K562 (cell line): ENCODE measurements around the gene PRAME. TPM values are rescaled to one million over a fixed set of nuclear protein-coding genes. Genes with fewer than 3 reads are reported as not detected.

Source experiments
- CBFB ChIP-seq: sonication (generic); formaldehyde crosslinking; IDR thresholded peaks from 2 replicates; pipeline ENCODE4 v1.4.0; 2020; ENCODE audit warnings: mild to moderate bottlenecking, missing genetic modification reagents
- FOXA3 ChIP-seq, 2 experiments: fragments of 450-650 bp in 1 of 2; sonication (generic) in 1 of 2; formaldehyde crosslinking; IDR thresholded peaks in 1 of 2; conservative IDR thresholded peaks in 1 of 2; 2 replicates each; pipeline versions ENCODE4 v1.4.0 to v1.8.0; 2020 to 2022; ENCODE audit warnings: mild to moderate bottlenecking in 2 of 2, missing genetic modification reagents in 1 of 2
- HOXB6 ChIP-seq: fragments of 250-450 bp; sonication (Bioruptor Pico); IDR thresholded peaks from 2 replicates; pipeline ENCODE4 v1.5.1; 2022; ENCODE audit warnings: mild to moderate bottlenecking, borderline replicate concordance
- MXD1 ChIP-seq: fragments of 250-450 bp; sonication (Bioruptor Pico); IDR thresholded peaks from 2 replicates; pipeline ENCODE4 v1.8.0; 2021; ENCODE audit warnings: borderline replicate concordance, mild to moderate bottlenecking, moderate library complexity; ENCODE audit not compliant: poor library complexity, severe bottlenecking
- SAFB2 ChIP-seq: fragments of 200-400 bp; formaldehyde crosslinking; IDR thresholded peaks from 2 replicates; pipeline ENCODE4 v1.6.1; 2018; ENCODE audit warnings: borderline replicate concordance, low read length, low read depth, moderate library complexity; ENCODE audit not compliant: severe bottlenecking
- ZNF224 ChIP-seq: sonication (generic); formaldehyde crosslinking; IDR thresholded peaks from 2 replicates; pipeline ENCODE4 v1.8.0; 2022; ENCODE audit warnings: mild to moderate bottlenecking, missing genetic modification reagents
- ZNF696 ChIP-seq: fragments of 250-450 bp; sonication (Bioruptor Pico); conservative IDR thresholded peaks from 2 replicates; pipeline ENCODE4 v1.4.0; 2020; ENCODE audit warnings: mild to moderate bottlenecking, moderate library complexity
- polyA plus RNA-seq, 8 experiments: library from polyadenylated mRNA; depleted of rRNA in 4 of 8; stranded (reverse) in 5 of 8; unstranded in 3 of 8; fragments of >200 nt; fragmentation: Nextera tagmentation in 2 of 8; fragmentation: Illumina TruSeq in 1 of 8; extraction: Ambion mirVana in 2 of 8; extraction: Trizol in 1 of 8; gene quantifications; 2 replicates each; pipeline versions ENCODE4 v1.2.1 to v1.2.3, GENCODE V29; 2011 to 2014; ENCODE audit warnings: inconsistent platforms in 1 of 8, missing spikeins in 1 of 8
- total RNA-seq, 7 experiments: library from RNA; depleted of rRNA in 6 of 7; stranded (reverse); fragments of >200 nt in 6 of 7; fragmentation: Illumina TruSeq in 2 of 7; extraction: Trizol in 2 of 7; gene quantifications; 2 replicates each; pipeline versions ENCODE4 v1.2.1 to v1.2.3, GENCODE V29; 2011 to 2021; ENCODE audit warnings: low replicate concordance in 1 of 7

The PRAME gene
- total and polyA plus RNA-seq, 9 of the 15 experiments (the other 6 are each of a cell fraction or from before 2014, with no cell fraction given) = 662 to 2,141 (median 1,142) TPM

DNA sequence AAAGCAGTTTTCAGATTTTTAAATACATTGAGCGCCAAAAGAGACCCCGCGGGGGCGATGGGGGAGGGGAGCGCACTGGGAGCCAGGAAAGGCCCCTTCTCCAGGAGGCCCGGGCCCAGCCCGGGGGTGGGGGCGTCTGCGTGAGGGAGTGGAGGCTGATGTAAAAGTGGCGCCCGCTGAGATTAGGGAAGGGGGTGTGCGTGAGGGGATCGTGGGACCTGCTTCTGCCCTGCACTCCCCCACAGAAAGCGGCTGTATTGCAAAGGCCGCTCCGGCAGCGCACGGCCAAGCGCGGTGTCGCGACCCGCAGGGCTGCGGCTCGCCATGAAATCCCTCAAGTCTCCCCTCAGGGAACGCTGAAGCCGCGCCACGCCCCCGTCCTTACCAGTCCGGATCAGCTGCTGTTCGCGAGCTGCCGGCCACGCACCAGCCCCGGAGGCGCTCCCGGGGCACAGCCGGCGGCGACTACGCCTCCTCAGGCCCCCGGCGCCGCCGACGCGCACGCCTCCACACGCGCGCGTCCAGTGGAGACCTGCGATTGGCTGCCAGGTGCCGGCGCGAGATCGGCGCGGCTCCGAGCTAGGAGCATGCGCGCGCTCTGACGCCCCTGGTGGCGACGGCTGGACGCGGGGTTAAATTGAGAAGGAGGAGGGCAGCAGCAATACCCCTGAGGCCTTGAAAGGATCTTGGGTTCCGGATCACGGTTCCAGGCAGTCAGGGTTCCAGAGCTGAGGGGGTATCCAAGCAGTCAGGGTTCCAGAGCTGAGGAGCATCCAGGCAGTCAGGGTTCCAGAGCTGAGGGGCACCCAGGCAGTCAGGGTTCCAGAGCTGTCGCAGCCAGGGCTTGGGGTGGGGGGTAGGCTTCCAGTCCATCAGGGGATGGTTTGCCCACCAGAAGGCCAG is 50.5 kb downstream of the PRAME start, which contains the start of gene ZNF280B (continued):
- TF ChIP-seq MXD1 (CRISPR knock-in tag) (no peak), ZNF224 (CRISPR knock-in tag) (peak; percentile 91), FOXA3 (CRISPR knock-in tag; conservative IDR thresholded peaks at IDR 0.05 in 1 of 2, IDR thresholded peaks at IDR 0.05 in 1 of 2) (no peak; a peak in 2 of 4 replicates), SAFB2 (no peak), HOXB6 (CRISPR knock-in tag) (no peak), CBFB (no peak), ZNF696 (CRISPR knock-in tag) (no peak)
